Measurements from ENCODE around the gene ZNF578. TPM values are rescaled to one million over a fixed set of nuclear protein-coding genes. Genes with fewer than 3 reads are reported as not detected.

Gene ZNF578
- total and polyA plus RNA-seq, 9 of the 15 experiments (the other 6 are each of a cell fraction or from before 2014, with no cell fraction given) = 0.05 to 0.29 (median 0.15) TPM

DNA sequence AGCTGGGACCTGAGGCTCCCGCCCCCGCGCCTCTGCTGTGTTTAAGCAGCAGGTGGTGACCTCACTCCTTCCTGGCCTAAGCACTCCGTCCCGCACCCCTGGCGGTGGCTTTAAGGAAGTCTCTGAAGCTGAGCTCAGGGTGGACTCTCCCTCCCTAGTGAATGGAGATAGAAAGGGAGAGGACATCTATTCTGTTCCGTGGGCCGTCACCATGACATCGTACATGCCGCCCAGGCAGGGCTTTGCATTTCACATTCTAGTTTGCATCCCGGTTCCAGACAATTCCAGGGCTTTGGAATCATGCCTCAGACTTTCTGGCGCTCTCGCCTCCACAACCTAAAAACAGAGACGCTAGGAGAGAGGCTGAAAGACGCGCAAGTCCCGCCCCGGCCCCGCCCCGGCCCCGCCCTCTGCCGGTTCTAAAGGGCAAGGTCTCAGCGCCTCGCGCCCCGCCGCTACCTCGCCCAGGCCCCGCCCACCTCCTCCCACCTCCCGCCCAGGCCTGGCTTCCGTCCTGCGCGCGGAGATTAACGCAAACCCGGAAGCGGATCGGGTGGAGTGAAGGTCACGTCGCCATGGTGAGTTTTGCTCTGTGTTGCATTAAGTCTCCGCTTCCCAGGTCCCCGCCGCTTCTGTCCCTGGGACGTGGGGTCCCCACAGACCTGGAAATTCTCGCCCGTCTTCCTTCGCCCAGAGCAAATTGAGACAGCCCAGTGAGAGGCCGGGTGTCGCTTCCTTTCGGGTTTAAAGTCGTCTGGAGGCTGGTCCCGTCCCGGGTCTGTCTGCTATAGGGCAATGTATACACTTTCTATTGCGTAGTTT lies 74.0 kb downstream of the ZNF578 start, which contains the start of gene ZNF808 (continued):
- no peak for TF ChIP-seq C11orf30 (IDR thresholded peaks at IDR 0.05; ENCODE audit: low read depth)
- no peak for TF ChIP-seq CAMTA2 (CRISPR knock-in tag; conservative IDR thresholded peaks at IDR 0.05)
- TF ChIP-seq HSF4 (CRISPR knock-in tag; IDR thresholded peaks at IDR 0.05; ENCODE audit: borderline replicate concordance) = no peak
- TF ChIP-seq ZNF407 (IDR thresholded peaks at IDR 0.05; ENCODE audit: low read depth) = no peak
- no peak for TF ChIP-seq TEAD4 (IDR thresholded peaks at IDR 0.05; ENCODE audit: low read length)
- no peak for TF ChIP-seq TEAD4 (CRISPR knock-in tag; IDR thresholded peaks at IDR 0.05; ENCODE audit: borderline replicate concordance)
- no peak for TF ChIP-seq CHD4 (IDR thresholded peaks at IDR 0.05; ENCODE audit: insufficient read depth, insufficient replicate concordance, low read depth, low read length, poor library complexity, severe bottlenecking)
- TF ChIP-seq TAF7 (tag; IDR thresholded peaks at IDR 0.05) = no peak
- no peak for TF ChIP-seq CBFB (CRISPR knock-in tag; IDR thresholded peaks at IDR 0.05)
- TF ChIP-seq POLR2AphosphoS2 (IDR thresholded peaks at IDR 0.05; ENCODE audit: low read length) = peak; percentile 56; the same call in 1 of the 2 replicates
- TF ChIP-seq PHF21A (IDR thresholded peaks at IDR 0.05; ENCODE audit: borderline replicate concordance, low read depth) = no peak
- TF ChIP-seq BRCA1 (IDR thresholded peaks at IDR 0.05) = no peak
- TF ChIP-seq BRCA1 (CRISPR knock-in tag; IDR thresholded peaks at IDR 0.05) = no peak
- TF ChIP-seq KDM2B (CRISPR knock-in tag; IDR thresholded peaks at IDR 0.05) = no peak
- TF ChIP-seq TCF3 (CRISPR knock-in tag; IDR thresholded peaks at IDR 0.05) = 0 out of 2 replicates have a peak, but pooled peaks have one; percentile 38
- TF ChIP-seq TBL1XR1 (IDR thresholded peaks at IDR 0.05; ENCODE audit: low read length in 2 of 2) = no peak
- no peak for TF ChIP-seq ZFP1 (CRISPR knock-in tag; IDR thresholded peaks at IDR 0.05)
- TF ChIP-seq BRD4 (IDR thresholded peaks at IDR 0.05) = peak; percentile 78; the same call in 1 of the 2 replicates
- TF ChIP-seq TBP (optimal IDR thresholded peaks at IDR 0.05; ENCODE audit: low read depth, low read length) = peak; percentile 28
- TF ChIP-seq IRF1 (CRISPR knock-in tag; IDR thresholded peaks at IDR 0.05; ENCODE audit: borderline replicate concordance) = no peak
- TF ChIP-seq PRPF4 (IDR thresholded peaks at IDR 0.05; ENCODE audit: insufficient read depth, low read depth, low read length, poor library complexity, severe bottlenecking) = no peak
